K562 (cell line): ENCODE data around the gene CRTAP. TPM values are rescaled to one million over a fixed set of nuclear protein-coding genes. Genes with fewer than 3 reads are reported as not detected.

Experiments
- ATAC-seq: fragments of 200-7000 bp; cut with Tn5 transposase; 3 replicates; pipeline ENCODE4 v1.9.1; 2020; ENCODE audit warnings: moderate library complexity
- BruUV-seq: library from RNA; stranded (reverse); fragments of 400-500 nt; replicated peaks from 2 replicates; lab custom pipeline; 2021; lab: Mats Ljungman, UMichigan
- CTCF ChIA-PET: fragments of 300-600 bp; formaldehyde crosslinking; extraction: SDS; loops from one replicate; lab custom pipeline; 2021; ENCODE audit warnings: low intra/inter-chr PET ratio; lab: Yijun Ruan, JAX
- POLR2A ChIA-PET: fragments of 300-600, 350-650 bp; sonication (Branson Sonifier 250); formaldehyde crosslinking; extraction: SDS; loops from one replicate; lab custom pipeline; 2021; ENCODE audit warnings: antibody characterized with exemption, inconsistent platforms; lab: Yijun Ruan, JAX
- DNase-seq, 4 experiments: peaks; one replicate each; pipeline versions ENCODE4 v3.0.0 to v3.0.0-alpha.2; 2011 to 2018; ENCODE audit warnings: low spot score in 3 of 4, mixed read lengths in 3 of 4; ENCODE audit errors: extremely low read depth in 1 of 4
- FAIRE-seq: peaks from 2 replicates; lab custom pipeline; 2011; peaks lifted over from hg19 to GRCh38; lab: Jason Lieb, UNC
- H2AFZ ChIP-seq: 2 replicates; pipeline ENCODE4 v1.6.0; 2011; ENCODE audit warnings: low read depth, low read length, control low read depth, inconsistent platforms
- H3K27ac ChIP-seq: fragments of 200-600 bp; 3 replicates; pipeline ENCODE4 v1.8.0; 2011; ENCODE audit warnings: low read depth, mild to moderate bottlenecking, control low read depth, inconsistent platforms, low read length, moderate library complexity, mixed read lengths; ENCODE audit errors: extremely low read depth
- H3K27me3 ChIP-seq, 2 experiments: fragments of 300-600 bp in 1 of 2; 2 replicates in 1 of 2; 3 replicates in 1 of 2; pipeline versions ENCODE4 v1.6.0 to v1.8.0; 2011; ENCODE audit warnings: inconsistent platforms in 2 of 2, low read length in 2 of 2, mild to moderate bottlenecking in 1 of 2, mixed read lengths in 1 of 2, moderate library complexity in 1 of 2; ENCODE audit not compliant: control insufficient read depth in 2 of 2, insufficient read depth in 2 of 2
- H3K36me3 ChIP-seq: fragments of 300-600 bp; 3 replicates; pipeline ENCODE4 v1.8.0; 2011; ENCODE audit warnings: mild to moderate bottlenecking, low read length, inconsistent platforms; ENCODE audit not compliant: control insufficient read depth, insufficient read depth
- H3K4me1 ChIP-seq, 2 experiments: fragments of 200-600 bp in 1 of 2; replicated peaks in 1 of 2; 2 replicates in 1 of 2; 3 replicates in 1 of 2; pipeline versions ENCODE4 v1.5.1 to v1.8.0; 2011; ENCODE audit warnings: inconsistent platforms in 2 of 2, low read length in 2 of 2, mild to moderate bottlenecking in 1 of 2, mixed read lengths in 1 of 2, moderate library complexity in 1 of 2; ENCODE audit not compliant: control insufficient read depth in 2 of 2, insufficient read depth in 2 of 2
- H3K4me2 ChIP-seq: 2 replicates; pipeline ENCODE4 v1.6.1; 2011; ENCODE audit warnings: low read length, control low read depth, inconsistent platforms, mixed read lengths; ENCODE audit not compliant: insufficient read depth
- H3K4me3 ChIP-seq: fragments of 200-600 bp; sonication (generic), shearing (Covaris generic); 2 replicates; pipeline ENCODE4 v1.5.1; 2016; ENCODE audit warnings: control low read depth, inconsistent platforms
- H3K79me2 ChIP-seq: fragments of 200-600 bp; 3 replicates; pipeline ENCODE4 v1.8.0; 2011; ENCODE audit warnings: low read length, inconsistent platforms; ENCODE audit not compliant: control insufficient read depth, insufficient read depth
- H3K9ac ChIP-seq, 2 experiments: 2 replicates each; pipeline versions ENCODE4 v1.6.0 to v1.6.1; 2011; ENCODE audit warnings: low read depth in 2 of 2, low read length in 2 of 2, control low read depth in 1 of 2, inconsistent platforms in 1 of 2, mild to moderate bottlenecking in 1 of 2, mixed read lengths in 1 of 2; ENCODE audit not compliant: insufficient read depth in 1 of 2
- H3K9me1 ChIP-seq: one replicate; pipeline ENCODE4 v1.6.0; 2011; ENCODE audit warnings: inconsistent platforms, mild to moderate bottlenecking, low read length, moderate library complexity; ENCODE audit not compliant: control insufficient read depth, insufficient read depth
- H3K9me3 ChIP-seq: replicated peaks from 2 replicates; pipeline ENCODE4 v1.5.1; 2011; ENCODE audit warnings: low read depth, low read length, inconsistent platforms; ENCODE audit not compliant: control insufficient read depth, insufficient read depth
- H4K20me1 ChIP-seq: replicated peaks from 2 replicates; pipeline ENCODE4 v1.6.1; 2011; ENCODE audit warnings: low read length, inconsistent platforms, mixed read lengths; ENCODE audit not compliant: control insufficient read depth, insufficient read depth
- BMI1 ChIP-seq: fragments of 150-350 bp; IDR thresholded peaks from 2 replicates; pipeline ENCODE4 v1.6.1; 2014; ENCODE audit warnings: low read length
- CEBPB ChIP-seq: fragments of 450-650 bp; IDR thresholded peaks from 2 replicates; pipeline ENCODE4 v1.6.1; 2016; ENCODE audit warnings: missing genetic modification characterization, missing compliant biosample characterization
- CEBPG ChIP-seq, 3 experiments: fragments of 200-800 bp in 1 of 3; sonication (Bioruptor generic) in 1 of 3; sonication (generic) in 1 of 3; formaldehyde crosslinking in 1 of 3; IDR thresholded peaks in 2 of 3; conservative IDR thresholded peaks in 1 of 3; 2 replicates each; pipeline versions ENCODE4 v1.6.1 to v1.8.0; 2016 to 2022; ENCODE audit warnings: missing compliant biosample characterization in 2 of 3, missing genetic modification characterization in 2 of 3, mild to moderate bottlenecking in 1 of 3, missing genetic modification reagents in 1 of 3
- JUND ChIP-seq, 2 experiments: IDR thresholded peaks; 2 replicates in 1 of 2; 3 replicates in 1 of 2; pipeline ENCODE4 v1.6.1; 2011; ENCODE audit warnings: borderline replicate concordance in 2 of 2, low read depth in 2 of 2, low read length in 2 of 2, improper control_type of control experiment in 1 of 2, missing biosample characterization in 1 of 2, missing genetic modification characterization in 1 of 2, missing genetic modification reagents in 1 of 2
- OTX1 ChIP-seq: fragments of 450-650 bp; formaldehyde crosslinking; IDR thresholded peaks from 2 replicates; pipeline ENCODE4 v1.4.0; 2022; ENCODE audit warnings: mild to moderate bottlenecking
- PHTF2 ChIP-seq: fragments of 250-450 bp; sonication (Bioruptor Pico); IDR thresholded peaks from 2 replicates; pipeline ENCODE4 v1.5.0; 2021; ENCODE audit warnings: mild to moderate bottlenecking
- ZFP1 ChIP-seq: fragments of 450-650 bp; formaldehyde crosslinking; IDR thresholded peaks from 2 replicates; pipeline ENCODE4 v1.4.0; 2020; ENCODE audit warnings: mild to moderate bottlenecking, mixed read lengths
- ZFP36 ChIP-seq: fragments of 150-350 bp; IDR thresholded peaks from 2 replicates; pipeline ENCODE4 v1.6.1; 2018; ENCODE audit warnings: low read length, low read depth; ENCODE audit not compliant: partially characterized antibody
- ZSCAN32 ChIP-seq: fragments of 450-650 bp; formaldehyde crosslinking; IDR thresholded peaks from 2 replicates; pipeline ENCODE4 v1.4.0; 2020; ENCODE audit warnings: mild to moderate bottlenecking, moderate library complexity
- WGBS: fragments of 100-300 bp; shearing (Covaris generic); methylation state at CpG from one replicate; pipeline ENCODE4 v1.1.6; 2016; ENCODE audit warnings: low coverage, mixed read lengths; ENCODE audit not compliant: insufficient coverage; ENCODE audit errors: missing lambda C conversion rate; 5-methylcytosine and 5-hydroxymethylcytosine counted together
- in situ Hi-C: fragments of 300-500 bp; cut with MboI; formaldehyde crosslinking; loops from 4 replicates; pipeline ENCODE4 v1.15.0; 2018; ENCODE audit warnings: inconsistent platforms, mixed read lengths
- intact Hi-C: fragments of 100-400 bp; cut with micrococcal nuclease; formaldehyde crosslinking; loops from 2 replicates; pipeline ENCODE4 v1.14.2; 2022
- polyA plus RNA-seq, 8 experiments: library from polyadenylated mRNA; depleted of rRNA in 4 of 8; stranded (reverse) in 5 of 8; unstranded in 3 of 8; fragments of >200 nt; fragmentation: Nextera tagmentation in 2 of 8; fragmentation: Illumina TruSeq in 1 of 8; extraction: Ambion mirVana in 2 of 8; extraction: Trizol in 1 of 8; gene quantifications; 2 replicates each; pipeline versions ENCODE4 v1.2.1 to v1.2.3, GENCODE V29; 2011 to 2014; ENCODE audit warnings: inconsistent platforms in 1 of 8, missing spikeins in 1 of 8
- total RNA-seq, 7 experiments: library from RNA; depleted of rRNA in 6 of 7; stranded (reverse); fragments of >200 nt in 6 of 7; fragmentation: Illumina TruSeq in 2 of 7; extraction: Trizol in 2 of 7; gene quantifications; 2 replicates each; pipeline versions ENCODE4 v1.2.1 to v1.2.3, GENCODE V29; 2011 to 2021; ENCODE audit warnings: low replicate concordance in 1 of 7

Gene CRTAP
- total and polyA plus RNA-seq, 9 of the 15 experiments (the other 6 are each of a cell fraction or from before 2014, with no cell fraction given): 10.0 to 121 (median 53.0) TPM

DNA sequence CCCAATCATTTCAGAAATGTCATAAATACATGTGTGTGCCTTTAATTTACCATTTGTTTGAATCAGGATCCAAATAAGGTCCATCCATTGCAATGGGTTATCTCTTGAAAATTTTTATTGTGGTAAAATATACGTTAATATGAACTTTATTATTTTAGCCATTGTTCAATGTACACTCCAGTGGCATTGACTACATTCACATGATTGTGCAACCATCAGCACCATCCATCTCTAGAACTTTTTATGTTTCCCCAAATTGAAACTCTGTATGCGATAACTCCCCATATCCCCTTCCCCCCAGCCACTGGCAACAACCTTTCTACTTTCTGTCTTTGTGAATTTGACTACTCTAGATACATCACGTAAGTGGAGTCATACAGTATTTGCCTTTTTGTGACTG lies 12.0 kb downstream of the CRTAP start:
- no TSS peak for BruUV-seq
- POLR2A ChIA-PET: no interaction called here
- TF ChIP-seq PHTF2 (CRISPR knock-in tag): no peak
- no peak for TF ChIP-seq ZFP36
- TF ChIP-seq CEBPG (CRISPR knock-in tag; IDR thresholded peaks at IDR 0.05): no peak
- 0 out of 4 replicates have a peak, but pooled peaks have one; percentile 34 to 35 for TF ChIP-seq CEBPG (tag; conservative IDR thresholded peaks at IDR 0.05 in 1 of 2, IDR thresholded peaks at IDR 0.05 in 1 of 2)
- no peak for TF ChIP-seq ZSCAN32 (CRISPR knock-in tag)
- TF ChIP-seq ZFP1: no peak
- TF ChIP-seq BMI1: no peak
- peak; percentile 66; the same call in 1 of the 2 replicates for TF ChIP-seq CEBPB (tag)
- no peak for TF ChIP-seq OTX1 (CRISPR knock-in tag)
- no peak for TF ChIP-seq JUND (IDR thresholded peaks at IDR 0.05; ENCODE audit: borderline replicate concordance, low read depth, low read length)
- TF ChIP-seq JUND (tag; IDR thresholded peaks at IDR 0.05; ENCODE audit: borderline replicate concordance, low read depth, low read length): no peak
- Histone ChIP-seq H3K79me2 (no peaks in the 10 kb centered on the region), H3K27me3 (no peaks in the 10 kb centered on the region), H3K9me1 (no peaks in the 10 kb centered on the region), H4K20me1 (no peaks in the 10 kb centered on the region), H3K4me3 (no peak overlapping the region), H3K4me2 (no peak overlapping the region), H3K4me1 (no peaks in the 10 kb centered on the region; a peak in 1 of 5 replicates), H2AFZ (no peak overlapping the region), H3K9ac (no peak overlapping the region), H3K9me3 (no peaks in the 10 kb centered on the region), H3K27ac (no peak overlapping the region), H3K36me3 (peaks cover 57% of the 10 kb centered on the region)
- in situ Hi-C loops: no loop called here
- no peak for ATAC-seq
- DNase-seq: no peak
- CTCF ChIA-PET: no interaction called here
- intact Hi-C loops: no loop called here
- WGBS: 86% methylated on average over 3 of the region's 3 CpGs
- FAIRE-seq: no peak
